Panc1 (cell line): ENCODE data around the gene DLG3.

Experiments
- CTCF ChIP-seq: fragments of 450-650 bp; IDR thresholded peaks from 2 replicates; pipeline ENCODE4 v1.5.1; 2017; ENCODE audit warnings: mild to moderate bottlenecking
- POLR2AphosphoS5 ChIP-seq: IDR thresholded peaks from 2 replicates; pipeline ENCODE4 v1.6.1; 2012; ENCODE audit warnings: mild to moderate bottlenecking, low read depth, low read length, moderate library complexity
- TCF7L2 ChIP-seq: IDR thresholded peaks from 2 replicates; pipeline ENCODE4 v1.6.1; 2011; ENCODE audit warnings: mild to moderate bottlenecking, low read depth, low read length, inconsistent platforms
- TF ChIP-seq, protein P1 (sequence below), 2 experiments: IDR thresholded peaks; 2 replicates each; pipeline ENCODE4 v1.6.1; 2011 to 2012; ENCODE audit warnings: low read depth in 2 of 2, control low read depth in 1 of 2, low read length in 1 of 2, mild to moderate bottlenecking in 1 of 2, moderate library complexity in 1 of 2; ENCODE audit not compliant: insufficient read depth in 1 of 2

DNA sequence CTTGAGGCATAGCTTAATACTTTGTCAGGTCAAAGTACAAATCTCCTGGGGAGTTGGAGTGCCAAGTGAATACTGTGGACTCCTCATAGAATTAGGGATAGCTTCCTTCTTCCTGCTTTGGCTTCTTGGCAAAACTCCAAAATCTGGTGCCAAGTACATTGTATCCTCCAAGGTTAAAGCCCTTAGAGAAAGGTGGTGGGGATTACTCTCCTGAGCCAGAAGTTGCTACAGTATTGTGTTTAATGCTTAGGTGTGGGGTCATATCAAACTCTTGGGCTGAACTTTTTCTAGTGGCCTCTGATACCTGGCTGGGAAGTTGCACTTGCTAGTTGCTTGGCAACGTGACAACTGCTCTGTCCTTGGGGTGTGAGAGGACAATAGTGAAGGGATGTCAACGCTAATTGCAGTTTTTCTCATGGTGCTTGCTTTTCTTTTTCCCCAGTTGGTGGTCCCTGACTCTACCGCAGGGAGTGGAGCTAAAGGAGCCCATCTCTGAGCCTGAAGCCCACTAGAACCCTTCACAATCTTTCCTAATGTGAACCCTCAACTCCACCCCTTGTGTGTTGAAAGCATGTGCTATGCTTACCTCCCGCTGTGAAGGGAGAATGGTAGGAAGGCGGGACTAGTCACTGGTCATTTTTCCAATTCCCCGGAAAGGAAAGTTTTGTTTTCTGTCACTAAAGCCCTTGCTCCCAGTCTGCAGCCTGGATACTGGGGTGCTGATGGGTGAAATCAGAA, 35.5 kb downstream of the DLG3 start:
- no peak for TF ChIP-seq CTCF
- TF ChIP-seq, protein P1, sequence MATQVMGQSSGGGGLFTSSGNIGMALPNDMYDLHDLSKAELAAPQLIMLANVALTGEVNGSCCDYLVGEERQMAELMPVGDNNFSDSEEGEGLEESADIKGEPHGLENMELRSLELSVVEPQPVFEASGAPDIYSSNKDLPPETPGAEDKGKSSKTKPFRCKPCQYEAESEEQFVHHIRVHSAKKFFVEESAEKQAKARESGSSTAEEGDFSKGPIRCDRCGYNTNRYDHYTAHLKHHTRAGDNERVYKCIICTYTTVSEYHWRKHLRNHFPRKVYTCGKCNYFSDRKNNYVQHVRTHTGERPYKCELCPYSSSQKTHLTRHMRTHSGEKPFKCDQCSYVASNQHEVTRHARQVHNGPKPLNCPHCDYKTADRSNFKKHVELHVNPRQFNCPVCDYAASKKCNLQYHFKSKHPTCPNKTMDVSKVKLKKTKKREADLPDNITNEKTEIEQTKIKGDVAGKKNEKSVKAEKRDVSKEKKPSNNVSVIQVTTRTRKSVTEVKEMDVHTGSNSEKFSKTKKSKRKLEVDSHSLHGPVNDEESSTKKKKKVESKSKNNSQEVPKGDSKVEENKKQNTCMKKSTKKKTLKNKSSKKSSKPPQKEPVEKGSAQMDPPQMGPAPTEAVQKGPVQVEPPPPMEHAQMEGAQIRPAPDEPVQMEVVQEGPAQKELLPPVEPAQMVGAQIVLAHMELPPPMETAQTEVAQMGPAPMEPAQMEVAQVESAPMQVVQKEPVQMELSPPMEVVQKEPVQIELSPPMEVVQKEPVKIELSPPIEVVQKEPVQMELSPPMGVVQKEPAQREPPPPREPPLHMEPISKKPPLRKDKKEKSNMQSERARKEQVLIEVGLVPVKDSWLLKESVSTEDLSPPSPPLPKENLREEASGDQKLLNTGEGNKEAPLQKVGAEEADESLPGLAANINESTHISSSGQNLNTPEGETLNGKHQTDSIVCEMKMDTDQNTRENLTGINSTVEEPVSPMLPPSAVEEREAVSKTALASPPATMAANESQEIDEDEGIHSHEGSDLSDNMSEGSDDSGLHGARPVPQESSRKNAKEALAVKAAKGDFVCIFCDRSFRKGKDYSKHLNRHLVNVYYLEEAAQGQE (IDR thresholded peaks at IDR 0.05; ENCODE audit: insufficient read depth in 1 of 2, low read depth in 2 of 2, low read length in 1 of 2): no peak
- no peak for TF ChIP-seq POLR2AphosphoS5
- TF ChIP-seq TCF7L2: no peak
